GM04504 (cell line): ENCODE data around the gene SCGB3A1.

Experiments used
- DNase-seq: peaks from one replicate; pipeline ENCODE4 v3.0.0-alpha.2; 2012; ENCODE audit warnings: low read depth

The SCGB3A1 gene

DNA sequence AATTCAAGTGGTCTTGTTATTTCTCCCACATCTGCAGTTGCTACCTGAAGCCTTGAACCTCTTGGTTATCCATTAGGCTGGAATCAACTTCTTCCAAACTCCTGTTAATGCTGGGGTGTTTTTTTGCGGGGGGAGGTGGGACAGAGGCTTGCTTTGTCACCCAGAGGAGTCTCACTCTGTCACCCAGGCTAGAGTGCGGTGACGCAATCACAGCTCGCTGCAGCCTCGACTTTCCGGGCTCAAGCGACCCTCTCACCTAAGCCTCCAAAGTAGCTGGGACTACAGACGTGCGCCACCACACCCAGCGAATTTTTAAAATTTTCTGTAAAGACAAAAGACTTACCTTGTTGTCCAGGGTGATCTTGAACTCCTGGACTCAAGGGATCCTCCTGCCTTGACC, 4.4 kb downstream of the SCGB3A1 start:
- no peak for DNase-seq

DNA sequence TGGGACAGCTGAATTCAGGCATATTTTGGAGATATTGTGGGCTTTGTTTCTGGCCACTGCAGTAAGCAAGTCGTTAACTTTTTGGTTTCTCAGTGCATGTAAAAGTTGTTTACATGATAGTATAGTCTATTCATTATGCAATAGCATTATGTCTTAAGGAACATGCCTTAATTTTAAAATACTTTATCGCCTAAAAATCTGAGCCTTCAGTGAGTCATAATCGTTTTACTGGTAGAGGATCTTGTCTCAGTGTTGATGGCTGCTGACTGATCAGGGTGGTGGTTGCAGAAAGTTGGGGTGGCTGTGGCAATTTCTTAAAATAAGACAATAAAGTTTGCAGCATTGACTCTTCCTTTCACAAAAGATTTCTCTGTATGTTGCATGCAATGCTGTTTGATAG, 5.1 kb downstream of the SCGB3A1 start:
- no peak for DNase-seq

DNA sequence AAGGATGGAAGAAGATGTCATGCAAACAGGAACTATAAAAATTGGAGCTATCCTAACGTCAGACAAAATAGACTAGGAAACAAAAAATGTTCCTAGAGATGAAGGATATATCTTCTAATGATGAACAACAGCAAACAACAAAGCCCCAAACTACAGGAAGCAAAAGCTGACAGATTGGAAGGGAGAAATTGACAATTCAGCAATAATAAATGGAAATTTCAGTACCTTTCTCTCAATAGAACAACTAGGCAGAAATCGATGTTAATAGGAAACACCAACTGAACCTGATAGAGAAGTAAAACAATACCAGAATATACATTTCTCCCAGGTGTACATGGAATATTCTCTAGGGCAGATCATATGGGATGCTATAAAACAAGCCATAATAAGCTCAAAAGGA, 7.6 kb downstream of the SCGB3A1 start:
- no peak for DNase-seq

DNA sequence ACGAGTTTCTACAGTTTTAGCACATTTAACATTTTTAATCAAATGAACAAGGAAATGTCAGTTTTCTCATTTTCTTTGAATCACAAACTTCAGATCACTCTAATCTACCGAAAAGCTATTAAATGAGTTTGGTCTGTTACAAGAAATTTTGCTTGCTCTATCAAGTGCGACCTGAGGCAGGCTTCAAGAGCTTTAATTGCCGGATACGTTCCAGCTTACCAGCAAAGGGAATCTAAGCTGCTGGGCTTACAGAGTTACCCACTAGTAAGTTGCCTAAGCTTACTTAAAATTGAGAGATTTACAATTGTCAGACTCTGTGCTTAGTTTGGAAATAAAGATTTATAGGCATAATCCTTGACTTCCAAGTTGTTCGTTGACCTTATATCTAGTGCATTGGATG, 10.6 kb downstream of the SCGB3A1 start:
- no peak for DNase-seq

DNA sequence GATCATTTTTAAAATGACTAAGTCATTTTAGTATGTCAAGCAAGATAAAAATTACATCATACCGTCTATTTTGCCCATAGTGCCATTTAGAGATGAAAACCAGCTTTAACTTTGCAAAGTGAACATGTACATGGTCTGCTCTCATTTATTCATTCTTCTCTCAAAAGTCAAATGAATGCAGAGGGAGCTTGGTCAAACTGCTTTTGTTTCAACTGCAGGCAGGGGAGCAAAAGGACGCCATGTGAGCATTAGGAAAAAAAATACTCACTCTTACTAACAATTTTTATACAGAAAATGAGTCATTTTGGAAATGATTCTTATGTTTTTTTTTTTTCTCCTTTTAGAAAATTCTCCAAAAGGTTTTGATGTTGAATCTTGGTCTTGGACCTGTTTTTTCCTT, 15.7 kb downstream of the SCGB3A1 start:
- no peak for DNase-seq

DNA sequence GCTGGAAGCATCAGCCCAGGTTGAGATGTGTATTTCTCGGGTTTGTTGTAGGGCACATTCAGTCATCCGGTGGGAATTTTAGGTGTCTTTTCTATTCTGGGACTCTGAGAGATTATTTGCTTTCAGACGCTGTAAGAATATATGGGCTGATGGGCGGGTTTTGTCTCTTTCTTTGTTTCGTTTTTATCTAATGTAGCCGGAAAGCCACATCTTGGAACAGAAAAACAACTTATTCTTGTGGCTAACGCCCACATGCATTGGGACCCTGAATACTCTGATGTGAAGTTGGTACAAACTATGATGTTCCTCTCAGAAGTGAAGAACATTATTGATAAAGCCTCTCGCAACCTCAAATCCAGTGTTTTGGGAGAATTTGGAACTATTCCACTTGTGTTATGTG, 22.4 kb downstream of the SCGB3A1 start:
- DNase-seq, result no peak

DNA sequence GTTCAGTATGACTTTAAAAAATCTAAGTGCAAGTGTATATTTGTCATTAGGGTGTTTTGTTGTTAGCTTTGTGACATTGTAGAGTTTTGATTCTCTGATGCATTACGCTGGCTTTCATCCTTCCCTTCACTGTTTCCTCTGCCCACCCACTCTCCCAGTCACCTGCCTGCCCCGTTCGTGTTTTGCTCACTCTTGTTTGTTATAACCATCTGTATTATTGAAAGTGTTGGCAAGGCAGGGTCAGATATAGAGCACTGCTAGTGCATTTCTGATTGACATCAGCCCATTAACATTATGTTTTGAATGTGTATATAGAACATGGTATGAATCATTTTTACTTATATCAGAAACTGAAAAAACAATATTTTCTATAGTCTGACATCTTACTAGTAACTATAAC, 27.3 kb downstream of the SCGB3A1 start:
- DNase-seq, result no peak

DNA sequence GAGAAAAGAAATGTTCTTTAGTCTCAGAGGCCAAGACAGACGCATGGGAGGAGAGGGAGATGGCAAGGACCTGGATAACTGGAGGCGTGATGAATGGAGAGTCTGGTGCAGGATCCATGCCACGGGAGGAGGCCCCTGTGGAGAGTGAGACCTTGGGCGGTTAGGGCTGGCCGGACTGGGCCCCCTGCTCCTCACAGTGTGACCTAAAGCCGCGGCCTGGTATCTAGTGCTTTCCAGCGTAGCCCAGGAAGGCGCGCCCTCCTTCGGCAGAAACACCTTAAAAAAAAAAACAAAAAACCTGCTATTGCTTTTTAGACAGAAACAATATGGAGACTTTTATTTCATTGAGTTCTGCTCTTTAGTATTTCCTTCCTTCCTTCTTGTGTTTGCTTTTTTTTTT, 33.1 kb downstream of the SCGB3A1 start:
- DNase-seq, result no peak

DNA sequence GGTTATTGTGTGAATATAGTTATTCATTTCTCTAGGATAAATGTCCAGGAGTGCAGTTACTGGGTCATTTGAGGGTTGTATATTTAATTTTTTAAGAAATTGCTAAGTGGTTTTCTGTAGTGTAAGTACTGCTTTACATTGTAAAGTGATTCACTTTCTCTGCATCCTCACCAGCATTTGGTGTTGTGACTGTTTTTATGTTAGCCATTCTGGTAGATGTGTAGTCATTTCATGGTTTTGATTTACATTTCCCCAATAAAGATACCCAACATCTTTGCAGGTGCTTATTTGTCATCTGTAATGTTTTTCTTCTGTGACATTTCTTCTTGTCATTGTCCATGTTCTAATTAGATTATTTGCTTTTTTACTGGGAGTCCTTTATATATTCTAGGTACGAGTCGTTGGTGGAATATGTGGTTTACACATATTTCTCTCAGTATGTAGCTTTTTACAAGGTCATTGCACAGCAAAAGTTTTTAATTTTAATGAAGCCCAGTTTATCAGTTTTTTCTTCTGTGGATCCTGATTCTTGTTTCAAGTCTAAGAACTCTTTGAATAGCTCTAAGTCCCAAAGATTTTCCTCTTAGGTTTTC, 34.0 kb downstream of the SCGB3A1 start:
- no peak for DNase-seq

DNA sequence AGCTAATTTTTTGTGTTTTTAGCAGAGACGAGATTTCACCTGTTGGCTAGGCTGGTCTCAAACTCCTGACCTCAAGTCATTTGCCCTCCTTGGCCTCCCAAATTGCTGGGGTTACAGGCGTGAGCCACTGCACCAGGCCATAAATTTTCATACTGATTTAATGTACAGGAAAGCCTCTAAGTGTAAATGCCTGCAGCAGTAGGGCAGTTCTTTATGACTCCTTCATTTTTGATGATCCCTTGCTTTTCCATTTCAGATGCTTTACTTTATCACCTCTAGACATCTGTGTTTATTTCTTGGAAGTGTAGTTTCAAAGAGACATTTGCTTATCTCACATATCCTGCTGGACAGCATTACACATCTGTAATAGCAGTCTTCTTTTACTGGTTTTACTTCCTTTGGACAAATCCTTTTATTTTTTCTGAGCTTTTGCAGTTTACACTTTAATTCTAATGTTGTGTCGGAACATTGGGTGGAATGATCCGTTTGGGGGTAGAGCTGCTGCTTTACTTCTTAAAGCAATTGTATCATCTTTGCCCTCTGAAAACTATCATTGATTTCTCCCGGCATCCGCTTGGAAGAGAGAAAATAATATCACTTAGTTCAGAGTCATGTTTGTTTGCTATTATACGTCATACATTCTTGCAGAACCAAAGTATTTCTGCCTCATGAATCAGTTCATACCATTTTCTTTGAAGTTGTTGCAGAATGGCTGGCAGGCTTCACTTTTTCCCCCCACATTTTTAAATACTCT, 36.0 kb downstream of the SCGB3A1 start:
- DNase-seq, result no peak

DNA sequence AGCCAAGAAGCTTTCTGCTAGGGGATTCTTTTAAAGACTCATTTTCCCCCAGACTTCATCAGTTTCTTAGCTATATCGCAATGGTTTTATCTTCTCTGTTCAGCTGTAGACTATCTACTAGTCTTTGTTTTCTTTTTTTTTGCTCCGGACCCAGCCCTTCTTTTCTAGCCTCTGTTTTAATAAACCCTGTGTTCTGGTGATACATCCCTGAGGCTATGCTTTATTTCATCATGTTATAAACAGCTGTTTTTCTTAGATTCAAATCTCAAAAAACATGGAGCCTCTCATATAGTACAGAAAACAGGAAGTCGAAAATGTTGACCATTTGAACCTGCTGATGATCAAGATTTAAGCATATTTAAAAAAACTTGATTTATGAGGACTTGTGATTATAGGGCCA, 37.8 kb downstream of the SCGB3A1 start:
- no peak for DNase-seq

DNA sequence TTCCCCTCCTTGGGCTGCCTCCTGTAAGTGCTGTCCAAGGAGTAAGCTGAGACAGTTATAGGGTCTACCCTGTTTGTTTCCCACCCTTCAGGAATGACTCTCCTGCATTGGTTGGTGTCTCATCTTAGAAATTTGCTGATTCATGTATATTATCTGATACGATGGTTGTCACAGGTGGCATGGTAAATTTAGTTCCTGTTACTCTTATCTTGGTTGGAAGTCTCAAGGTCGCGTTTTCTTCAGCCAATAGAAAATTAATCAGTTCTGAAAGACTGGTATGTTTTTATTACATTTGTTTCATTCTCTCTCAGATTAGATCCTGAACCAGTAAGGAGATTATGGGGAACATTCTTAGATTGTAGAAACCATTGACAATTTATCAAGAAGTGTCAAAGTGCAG, 42.7 kb downstream of the SCGB3A1 start:
- DNase-seq, result no peak

DNA sequence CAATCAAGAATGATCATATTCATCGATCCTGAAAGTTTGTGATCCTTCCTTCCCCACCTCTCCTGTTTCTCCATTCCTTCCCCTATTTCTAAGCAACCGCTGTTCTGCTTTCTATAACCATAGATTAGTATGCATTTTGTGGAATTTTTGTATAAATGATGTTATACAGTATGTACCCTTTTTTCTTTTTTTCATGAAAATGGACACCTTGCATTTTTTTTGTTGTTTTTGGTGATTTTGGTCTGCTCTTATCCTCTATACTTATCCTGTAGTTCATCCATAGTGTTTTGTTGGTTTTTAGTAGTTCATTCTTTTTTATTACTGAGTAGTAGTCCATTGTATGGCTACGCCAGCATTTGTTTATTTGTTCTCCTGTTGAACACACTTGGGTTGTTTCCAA, 46.1 kb downstream of the SCGB3A1 start:
- no peak for DNase-seq

DNA sequence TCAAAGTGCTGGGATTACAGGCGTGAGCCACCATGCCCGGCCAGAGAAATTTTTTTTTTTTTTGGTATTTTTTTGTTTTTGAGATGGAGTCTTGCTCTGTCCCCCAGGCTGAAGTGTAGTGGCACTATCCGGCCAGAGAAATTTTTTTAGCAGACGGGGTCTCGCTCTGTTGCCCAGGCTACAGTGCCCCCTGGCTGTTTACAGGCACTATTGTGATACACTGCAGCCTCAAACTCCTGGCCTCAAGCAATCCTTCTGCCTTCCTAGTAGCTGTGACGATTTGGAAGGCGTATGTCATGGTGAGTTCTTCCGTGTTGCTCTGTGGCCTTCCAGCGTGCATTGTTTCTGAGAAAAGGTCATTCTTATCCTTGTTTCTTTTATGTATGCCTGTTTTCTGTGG, 49.6 kb downstream of the SCGB3A1 start:
- DNase-seq, result no peak
